Upper lobe of left lung (tissue), 4 donors: ENCODE data around the gene JMY.

ENCODE experiments used
- POLR2A ChIP-seq, 4 donors: fragments of 450-650 bp; IDR thresholded peaks; one replicate each; pipeline ENCODE4 v1.5.1; 2016 to 2017; ENCODE audit warnings: antibody characterized with exemption in 4 of 4, mild to moderate bottlenecking in 2 of 4
- TF ChIP-seq, protein P1 (sequence below), 6 experiments: fragments of 450-650 bp in 4 of 6; fragments of 200-600 bp in 2 of 6; sonication (generic) in 2 of 6; IDR thresholded peaks; one replicate each; pipeline ENCODE4 v1.5.1; 2016 to 2019; ENCODE audit warnings: antibody characterized with exemption in 6 of 6

DNA sequence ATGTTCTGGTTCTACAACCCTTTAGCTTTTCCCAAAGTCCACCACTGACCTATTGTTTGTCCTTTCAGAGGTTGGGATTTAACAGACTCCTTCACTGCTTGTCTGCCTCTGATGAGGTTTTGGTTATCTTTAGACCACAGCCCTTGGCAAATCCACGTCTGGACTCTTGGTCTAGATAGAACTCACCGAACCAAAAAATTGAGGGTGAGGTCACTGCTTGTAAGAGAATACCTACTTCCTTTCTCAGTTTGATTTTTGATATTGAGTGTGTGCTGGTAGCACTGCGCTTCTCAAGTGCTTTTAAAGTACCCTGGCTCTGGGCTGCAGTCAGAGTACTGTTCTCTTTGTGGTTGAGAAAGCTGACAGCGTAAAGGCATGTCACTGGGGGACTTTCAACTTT is 61.7 kb downstream of the JMY start:
- TF ChIP-seq, protein P1, sequence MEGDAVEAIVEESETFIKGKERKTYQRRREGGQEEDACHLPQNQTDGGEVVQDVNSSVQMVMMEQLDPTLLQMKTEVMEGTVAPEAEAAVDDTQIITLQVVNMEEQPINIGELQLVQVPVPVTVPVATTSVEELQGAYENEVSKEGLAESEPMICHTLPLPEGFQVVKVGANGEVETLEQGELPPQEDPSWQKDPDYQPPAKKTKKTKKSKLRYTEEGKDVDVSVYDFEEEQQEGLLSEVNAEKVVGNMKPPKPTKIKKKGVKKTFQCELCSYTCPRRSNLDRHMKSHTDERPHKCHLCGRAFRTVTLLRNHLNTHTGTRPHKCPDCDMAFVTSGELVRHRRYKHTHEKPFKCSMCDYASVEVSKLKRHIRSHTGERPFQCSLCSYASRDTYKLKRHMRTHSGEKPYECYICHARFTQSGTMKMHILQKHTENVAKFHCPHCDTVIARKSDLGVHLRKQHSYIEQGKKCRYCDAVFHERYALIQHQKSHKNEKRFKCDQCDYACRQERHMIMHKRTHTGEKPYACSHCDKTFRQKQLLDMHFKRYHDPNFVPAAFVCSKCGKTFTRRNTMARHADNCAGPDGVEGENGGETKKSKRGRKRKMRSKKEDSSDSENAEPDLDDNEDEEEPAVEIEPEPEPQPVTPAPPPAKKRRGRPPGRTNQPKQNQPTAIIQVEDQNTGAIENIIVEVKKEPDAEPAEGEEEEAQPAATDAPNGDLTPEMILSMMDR (IDR thresholded peaks at IDR 0.05) = no peak
- TF ChIP-seq POLR2A (IDR thresholded peaks at IDR 0.05) = no peak
